CD4-positive, alpha-beta T cell treated with Interferon alpha-2 for 1 hour (primary cell): ENCODE measurements around the gene NBR1.
"Not testable (repeated sequence)": the region's sequence is repeated elsewhere in the genome, so short reads cannot be mapped to it uniquely, and the experiment has no call there.

ENCODE experiments used
- DNase-seq, 2 donors: peaks; one replicate each; pipeline ENCODE4 v3.0.0-alpha.2; 2020 to 2022

The NBR1 gene

GRCh38 chr17:43170766-43171585 is at the start of gene NBR1:
NBR1 (plus strand) TSS chr17:43171214; CDS start chr17:43175800, 4,586 bp downstream.
- peak; percentile 98 to 99 for DNase-seq

GRCh38 chr17:43125133-43125966 is 45.7 kb upstream of the NBR1 start, which contains the start of gene BRCA1:
BRCA1 (minus strand) TSS chr17:43125364; CDS start chr17:43124096, 1,268 bp downstream.
- DNase-seq = peak; percentile 97 to 98

- peak in 1 of 2 donors; percentile 11 for DNase-seq
Measured at GRCh38 chr17:43125967-43126910, 44.8 kb upstream of the NBR1 start.

- no peak for DNase-seq
Measured at GRCh38 chr17:43126911-43127290, 44.1 kb upstream of the NBR1 start.

GRCh38 chr17:43127333-43127876 is 43.6 kb upstream of the NBR1 start:
- peak in 1 of 2 donors; percentile 3 for DNase-seq

- DNase-seq = no peak
Measured at GRCh38 chr17:43129671-43130010, 41.4 kb upstream of the NBR1 start.

GRCh38 chr17:43132117-43132516 is 38.9 kb upstream of the NBR1 start:
- DNase-seq = no peak

GRCh38 chr17:43133439-43133838 is 37.6 kb upstream of the NBR1 start:
- DNase-seq = not testable (repeated sequence)

- no peak for DNase-seq
Measured at GRCh38 chr17:43134774-43135453, 36.1 kb upstream of the NBR1 start.

- DNase-seq = no peak
Measured at GRCh38 chr17:43135454-43135819, 35.6 kb upstream of the NBR1 start.

- not testable (repeated sequence) for DNase-seq
Measured at GRCh38 chr17:43136574-43136973, 34.4 kb upstream of the NBR1 start.

- not testable (repeated sequence) for DNase-seq
Measured at GRCh38 chr17:43138531-43138930, 32.5 kb upstream of the NBR1 start.

- DNase-seq = no peak
Measured at GRCh38 chr17:43140396-43141332, 30.4 kb upstream of the NBR1 start.

- DNase-seq = no peak
Measured at GRCh38 chr17:43142153-43142552, 28.9 kb upstream of the NBR1 start.

- DNase-seq = no peak
Measured at GRCh38 chr17:43143201-43143600, 27.8 kb upstream of the NBR1 start.

- no peak for DNase-seq
Measured at GRCh38 chr17:43146649-43147048, 24.4 kb upstream of the NBR1 start.

- DNase-seq = no peak
Measured at GRCh38 chr17:43151880-43152456, 19.0 kb upstream of the NBR1 start.

GRCh38 chr17:43153197-43153835 is 17.7 kb upstream of the NBR1 start:
- not testable (repeated sequence) for DNase-seq

- no peak for DNase-seq
Measured at GRCh38 chr17:43155666-43156065, 15.3 kb upstream of the NBR1 start.

GRCh38 chr17:43159232-43159631 is 11.8 kb upstream of the NBR1 start:
- DNase-seq = not testable (repeated sequence)
